H1 (cell line): Measurements from ENCODE around the gene IGFBP3.

Source experiments
- EP300 ChIP-seq, 2 experiments: IDR thresholded peaks; 1 replicate in 1 of 2; 2 replicates in 1 of 2; pipeline ENCODE4 v1.6.1; 2011 to 2012; ENCODE audit warnings: low read depth in 2 of 2, low read length in 2 of 2, mild to moderate bottlenecking in 2 of 2, borderline replicate concordance in 1 of 2, inconsistent platforms in 1 of 2, moderate library complexity in 1 of 2
- EZH2 ChIP-seq: fragments of 200-600 bp; sonication (generic); IDR thresholded peaks from 2 replicates; pipeline ENCODE4 v1.7.1; 2012; ENCODE audit warnings: low read depth, mild to moderate bottlenecking, moderate library complexity, low read length, inconsistent platforms; ENCODE audit not compliant: severe bottlenecking
- POLR2A ChIP-seq, 2 experiments: IDR thresholded peaks; 1 replicate in 1 of 2; 2 replicates in 1 of 2; pipeline ENCODE4 v1.6.1; 2011; ENCODE audit warnings: low read depth in 2 of 2, low read length in 2 of 2, mild to moderate bottlenecking in 2 of 2; ENCODE audit errors: control extremely low read depth in 1 of 2
- POLR2AphosphoS5 ChIP-seq: IDR thresholded peaks from 2 replicates; pipeline ENCODE4 v1.6.1; 2011; ENCODE audit warnings: low read depth, low read length
- YY1 ChIP-seq: IDR thresholded peaks from 2 replicates; pipeline ENCODE4 v1.6.1; 2011; ENCODE audit warnings: low read depth, mild to moderate bottlenecking, low read length
- TF ChIP-seq, protein P1 (sequence below), 3 experiments: IDR thresholded peaks; 1 replicate in 2 of 3; 2 replicates in 1 of 3; pipeline versions ENCODE4 v1.5.1 to v1.6.1; 2011; ENCODE audit warnings: low read length in 3 of 3, mild to moderate bottlenecking in 3 of 3, inconsistent platforms in 2 of 3, low read depth in 1 of 3, moderate library complexity in 1 of 3; ENCODE audit not compliant: insufficient read depth in 1 of 3; ENCODE audit errors: control extremely low read depth in 1 of 3

DNA sequence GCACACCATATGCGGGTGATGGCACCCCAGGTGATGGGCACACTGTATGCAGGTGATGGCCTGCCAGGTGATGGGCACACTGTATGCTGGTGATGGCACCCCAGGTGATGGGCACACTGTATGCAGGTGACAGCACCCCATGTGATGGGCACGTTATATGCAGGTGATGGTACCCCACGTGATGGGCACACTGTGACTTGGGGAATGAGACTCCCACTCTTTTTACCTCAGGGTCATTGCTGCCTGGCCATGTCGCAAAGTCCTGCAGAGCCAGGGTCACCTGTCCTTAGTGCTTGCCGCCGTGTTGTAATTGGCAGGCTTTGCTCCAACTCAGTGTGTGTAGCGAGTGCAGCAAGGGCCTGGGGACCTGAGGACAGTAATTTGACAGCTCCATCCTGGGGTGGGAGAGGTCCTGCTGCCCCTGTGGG, 40.6 kb downstream of the IGFBP3 start:
- TF ChIP-seq, protein P1, sequence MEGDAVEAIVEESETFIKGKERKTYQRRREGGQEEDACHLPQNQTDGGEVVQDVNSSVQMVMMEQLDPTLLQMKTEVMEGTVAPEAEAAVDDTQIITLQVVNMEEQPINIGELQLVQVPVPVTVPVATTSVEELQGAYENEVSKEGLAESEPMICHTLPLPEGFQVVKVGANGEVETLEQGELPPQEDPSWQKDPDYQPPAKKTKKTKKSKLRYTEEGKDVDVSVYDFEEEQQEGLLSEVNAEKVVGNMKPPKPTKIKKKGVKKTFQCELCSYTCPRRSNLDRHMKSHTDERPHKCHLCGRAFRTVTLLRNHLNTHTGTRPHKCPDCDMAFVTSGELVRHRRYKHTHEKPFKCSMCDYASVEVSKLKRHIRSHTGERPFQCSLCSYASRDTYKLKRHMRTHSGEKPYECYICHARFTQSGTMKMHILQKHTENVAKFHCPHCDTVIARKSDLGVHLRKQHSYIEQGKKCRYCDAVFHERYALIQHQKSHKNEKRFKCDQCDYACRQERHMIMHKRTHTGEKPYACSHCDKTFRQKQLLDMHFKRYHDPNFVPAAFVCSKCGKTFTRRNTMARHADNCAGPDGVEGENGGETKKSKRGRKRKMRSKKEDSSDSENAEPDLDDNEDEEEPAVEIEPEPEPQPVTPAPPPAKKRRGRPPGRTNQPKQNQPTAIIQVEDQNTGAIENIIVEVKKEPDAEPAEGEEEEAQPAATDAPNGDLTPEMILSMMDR (IDR thresholded peaks at IDR 0.05; ENCODE audit: control extremely low read depth in 1 of 3, insufficient read depth in 1 of 3, low read depth in 1 of 3, low read length in 3 of 3) = no peak
- no peak for TF ChIP-seq EP300 (IDR thresholded peaks at IDR 0.05; ENCODE audit: borderline replicate concordance in 1 of 2, low read depth in 2 of 2, low read length in 2 of 2)
- TF ChIP-seq POLR2AphosphoS5 = no peak
- no peak for TF ChIP-seq EZH2
- TF ChIP-seq YY1 = no peak
- no peak for TF ChIP-seq POLR2A (IDR thresholded peaks at IDR 0.05; ENCODE audit: control extremely low read depth in 1 of 2, low read depth in 2 of 2, low read length in 2 of 2)
